CD14-positive monocyte (primary cell): ENCODE data around the gene GIT2. TPM values are rescaled to one million over a fixed set of nuclear protein-coding genes. Genes with fewer than 3 reads are reported as not detected.
A peak's percentile ranks its signal among the peaks of the same experiment; 100 is the strongest.

Experiments used
- DNase-seq, 3 donors: peaks; one replicate each; pipeline ENCODE4 v3.0.0-alpha.2; 2011 to 2022
- H2AFZ ChIP-seq: 2 replicates; pipeline ENCODE4 v1.6.0; 2012; ENCODE audit warnings: mild to moderate bottlenecking, low read depth, low read length, inconsistent platforms; ENCODE audit not compliant: insufficient read depth, poor library complexity, severe bottlenecking
- H3K27ac ChIP-seq, 2 donors: 1 replicate in 1 of 2; 2 replicates in 1 of 2; pipeline ENCODE4 v1.5.1; 2012 to 2013; ENCODE audit warnings: low read length in 2 of 2, control low read depth in 1 of 2, inconsistent platforms in 1 of 2, low read depth in 1 of 2, mild to moderate bottlenecking in 1 of 2
- H3K27me3 ChIP-seq, 2 donors: one replicate each; pipeline versions ENCODE4 v1.6.0 to v1.6.1; 2011 to 2013; ENCODE audit warnings: low read length in 2 of 2; ENCODE audit not compliant: control insufficient read depth in 2 of 2, insufficient read depth in 2 of 2
- H3K36me3 ChIP-seq, 2 donors: replicated peaks in 1 of 2; 1 replicate in 1 of 2; 2 replicates in 1 of 2; pipeline versions ENCODE4 v1.5.1 to v1.6.1; 2012 to 2013; ENCODE audit warnings: low read length in 2 of 2, control low read depth in 1 of 2, inconsistent platforms in 1 of 2, mild to moderate bottlenecking in 1 of 2; ENCODE audit not compliant: insufficient read depth in 2 of 2, control insufficient read depth in 1 of 2
- H3K4me1 ChIP-seq, 2 donors: 1 replicate in 1 of 2; 2 replicates in 1 of 2; pipeline versions ENCODE4 v1.5.1 to v1.6.1; 2012 to 2013; ENCODE audit warnings: low read length in 2 of 2, control low read depth in 1 of 2, inconsistent platforms in 1 of 2, mild to moderate bottlenecking in 1 of 2, moderate library complexity in 1 of 2; ENCODE audit not compliant: insufficient read depth in 2 of 2, control insufficient read depth in 1 of 2
- H3K4me2 ChIP-seq: replicated peaks from 2 replicates; pipeline ENCODE3; 2012; ENCODE audit warnings: low read length, moderate library complexity, mild to moderate bottlenecking; ENCODE audit not compliant: poor library complexity, severe bottlenecking; ENCODE audit errors: extremely low read depth
- H3K4me3 ChIP-seq, 3 experiments: fragments of 200-600 bp in 1 of 3; sonication (generic) in 1 of 3; replicated peaks in 1 of 3; 1 replicate in 2 of 3; 2 replicates in 1 of 3; pipeline ENCODE4 v1.5.1; 2011 to 2013; ENCODE audit warnings: low read length in 3 of 3, mild to moderate bottlenecking in 3 of 3, control low read depth in 2 of 3, low read depth in 2 of 3, inconsistent platforms in 1 of 3, moderate library complexity in 1 of 3
- H3K79me2 ChIP-seq: 2 replicates; pipeline ENCODE4 v1.6.0; 2012; ENCODE audit warnings: mild to moderate bottlenecking, control low read depth, inconsistent platforms, low read length, moderate library complexity; ENCODE audit not compliant: insufficient read depth
- H3K9ac ChIP-seq: 2 replicates; pipeline ENCODE4 v1.6.0; 2017; ENCODE audit warnings: low read length, mild to moderate bottlenecking; ENCODE audit not compliant: insufficient read depth, poor library complexity, severe bottlenecking
- H3K9me3 ChIP-seq, 2 donors: replicated peaks in 1 of 2; 1 replicate in 1 of 2; 2 replicates in 1 of 2; pipeline versions ENCODE4 v1.5.1 to v1.6.1; 2012 to 2013; ENCODE audit warnings: low read length in 2 of 2, control low read depth in 1 of 2; ENCODE audit not compliant: control insufficient read depth in 1 of 2, insufficient read depth in 1 of 2
- H4K20me1 ChIP-seq: 2 replicates; pipeline ENCODE4 v1.6.0; 2012; ENCODE audit warnings: mild to moderate bottlenecking, low read length, control low read depth, moderate library complexity; ENCODE audit not compliant: insufficient read depth
- H3K27ac Mint-ChIP-seq, 7 donors: one replicate each; pipeline ENCODE4 v1.8.0; 2020; ENCODE audit warnings: mild to moderate bottlenecking in 7 of 7, mixed read lengths in 7 of 7, moderate library complexity in 6 of 7, inconsistent platforms in 2 of 7
- H3K27me3 Mint-ChIP-seq, 3 donors: one replicate each; pipeline ENCODE4 v1.8.0; 2021 to 2022; ENCODE audit warnings: low read depth in 3 of 3, mild to moderate bottlenecking in 3 of 3, mixed read lengths in 3 of 3, moderate library complexity in 3 of 3, inconsistent platforms in 1 of 3
- H3K36me3 Mint-ChIP-seq, 2 donors: one replicate each; pipeline ENCODE4 v1.8.0; 2020; ENCODE audit warnings: mixed read lengths in 2 of 2, inconsistent platforms in 1 of 2, mild to moderate bottlenecking in 1 of 2
- H3K4me1 Mint-ChIP-seq: one replicate; pipeline ENCODE4 v1.8.0; 2020; ENCODE audit warnings: mild to moderate bottlenecking, mixed read lengths
- H3K4me3 Mint-ChIP-seq, 2 donors: one replicate each; pipeline ENCODE4 v1.8.0; 2020; ENCODE audit warnings: mild to moderate bottlenecking in 2 of 2, mixed read lengths in 2 of 2, moderate library complexity in 1 of 2
- H3K9me3 Mint-ChIP-seq, 7 donors: one replicate each; pipeline ENCODE4 v1.8.0; 2020 to 2022; ENCODE audit warnings: mixed read lengths in 7 of 7, mild to moderate bottlenecking in 6 of 7, moderate library complexity in 6 of 7, inconsistent platforms in 2 of 7
- CTCF ChIP-seq: fragments of 200-600 bp; IDR thresholded peaks from one replicate; pipeline ENCODE4 v1.8.0; 2022; ENCODE audit warnings: antibody characterized with exemption, mild to moderate bottlenecking
- WGBS: methylation state at CpG from one replicate; pipeline ENCODE4 v1.1.5; 2013; ENCODE audit warnings: missing lambda C conversion rate; ENCODE audit not compliant: insufficient coverage; 5-methylcytosine and 5-hydroxymethylcytosine counted together
- intact Hi-C, 2 donors: fragments of 100-400 bp; cut with micrococcal nuclease; formaldehyde crosslinking; loops; one replicate each; pipeline versions ENCODE4 v1.15.0 to v1.15.1; 2023
- polyA plus RNA-seq, 3 donors: library from polyadenylated mRNA; depleted of rRNA in 1 of 3; unstranded in 2 of 3; stranded (reverse) in 1 of 3; fragments of 300-500 nt in 2 of 3; fragments of >200 nt in 1 of 3; fragmentation: Illumina TruSeq in 2 of 3; gene quantifications; 1 replicate in 2 of 3; 2 replicates in 1 of 3; pipeline ENCODE4 v1.2.3, GENCODE V29; 2012 to 2021

GIT2 gene
- polyA plus RNA-seq, 3 donors: 75.8 to 139 (median 98.8) TPM

DNA sequence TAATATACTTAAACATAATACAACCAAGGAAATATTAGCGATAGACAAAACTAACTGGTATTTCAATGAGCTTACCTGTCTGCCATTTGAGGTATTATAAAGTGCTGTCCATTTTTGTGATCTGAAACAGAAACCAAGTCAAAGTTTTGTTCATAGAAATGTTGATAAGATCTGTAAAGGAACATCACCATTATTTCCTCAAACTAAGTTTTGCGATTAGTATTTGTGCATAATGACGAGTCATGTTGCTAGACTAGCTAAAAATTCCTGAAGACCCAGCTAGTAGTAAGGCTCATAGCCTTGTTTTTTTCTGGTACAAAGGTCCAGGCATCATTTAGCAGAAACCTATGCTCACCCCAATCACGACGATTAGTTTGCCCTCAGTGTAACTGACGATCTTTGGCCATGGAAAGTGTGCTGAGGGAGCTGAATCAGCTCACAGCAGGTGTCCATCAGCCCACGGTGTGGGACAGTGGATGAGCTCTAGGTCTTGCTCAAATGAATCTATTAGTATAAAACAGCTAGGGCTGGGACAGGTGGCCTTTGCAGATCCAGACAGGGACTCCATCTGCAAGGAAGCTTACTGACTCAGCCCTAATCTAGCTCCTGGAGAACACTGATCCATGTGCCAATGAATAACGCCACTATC lies 28.7 kb downstream of the GIT2 start:
- H3K4me2 ChIP-seq: no peak overlapping the region
- Mint-ChIP-seq H3K27me3 (peaks cover 0 to 2% (median 0%) of the 10 kb centered on the region in 3 donors), H3K4me3 (no peak overlapping the region), H3K27ac (peak overlapping the region in 5 of 7 donors; percentile 6 to 85 (median 25)), H3K4me1 (peaks cover 5% of the 10 kb centered on the region), H3K36me3 (peaks cover 61 to 91% of the 10 kb centered on the region in 2 donors), H3K9me3 (no peaks in the 10 kb centered on the region)
- 92% methylated on average over 4 of the region's 8 CpGs for WGBS
- no peak overlapping the region for H3K4me3 ChIP-seq
- H3K27me3 ChIP-seq: no peaks in the 10 kb centered on the region
- no peaks in the 10 kb centered on the region for H3K4me1 ChIP-seq
- no peak overlapping the region for H3K9ac ChIP-seq
- intact Hi-C loops: no loop called here
- H3K79me2 ChIP-seq: peaks cover 60% of the 10 kb centered on the region
- H2AFZ ChIP-seq: no peak overlapping the region
- peaks cover 86 to 98% of the 10 kb centered on the region in 2 donors for H3K36me3 ChIP-seq
- peak overlapping the region in 1 of 2 donors; percentile 70 for H3K27ac ChIP-seq
- no peak for TF ChIP-seq CTCF
- H3K9me3 ChIP-seq: no peaks in the 10 kb centered on the region
- H4K20me1 ChIP-seq: peaks cover 97% of the 10 kb centered on the region
- DNase-seq: no peak

GRCh38 chr12:109966546-109966945 lies 29.6 kb downstream of the GIT2 start:
- H3K79me2 ChIP-seq: peaks cover 63% of the 10 kb centered on the region
- intact Hi-C loops: no loop called here
- no peak overlapping the region for H3K9ac ChIP-seq
- no peak overlapping the region for H3K4me2 ChIP-seq
- no peak for TF ChIP-seq CTCF
- WGBS: no CpG with 5 or more reads among the region's 4 CpGs
- no peaks in the 10 kb centered on the region for H3K9me3 ChIP-seq
- peaks cover 98% of the 10 kb centered on the region for H4K20me1 ChIP-seq
- no peaks in the 10 kb centered on the region for H3K27me3 ChIP-seq
- peaks cover 86 to 99% of the 10 kb centered on the region in 2 donors for H3K36me3 ChIP-seq
- H3K4me1 ChIP-seq: no peaks in the 10 kb centered on the region
- H3K36me3 Mint-ChIP-seq: peaks cover 61 to 90% of the 10 kb centered on the region in 2 donors
- DNase-seq: no peak
- H3K4me1 Mint-ChIP-seq: peaks cover 5% of the 10 kb centered on the region
- H3K27ac Mint-ChIP-seq: peak overlapping the region in 2 of 7 donors; percentile 37 to 71
- H3K9me3 Mint-ChIP-seq: no peaks in the 10 kb centered on the region
- H3K4me3 Mint-ChIP-seq: no peak overlapping the region
- H3K4me3 ChIP-seq: no peak overlapping the region
- H3K27me3 Mint-ChIP-seq: peaks cover 0 to 2% (median 0%) of the 10 kb centered on the region in 3 donors
- no peak overlapping the region for H2AFZ ChIP-seq
- H3K27ac ChIP-seq: peak overlapping the region in 1 of 2 donors; percentile 70
